B cell (primary cell): ENCODE data around the gene IMPDH2. TPM values are rescaled to one million over a fixed set of nuclear protein-coding genes. Genes with fewer than 3 reads are reported as not detected.

ENCODE experiments used
- ATAC-seq: fragments of 200-7000 bp; cut with Tn5 transposase; one replicate; pipeline ENCODE4 v1.10.0; 2021; ENCODE audit warnings: low read depth, mild to moderate bottlenecking, moderate number of reproducible peaks, moderate library complexity
- CTCF ChIA-PET: fragments of 350-600 bp; sonication (Branson Sonifier 250); formaldehyde crosslinking; loops from one replicate; lab custom pipeline; 2021; ENCODE audit warnings: antibody characterized with exemption, inconsistent platforms; lab: Charles Lee
- POLR2A ChIA-PET: fragments of 350-600 bp; sonication (Branson Sonifier 250); formaldehyde crosslinking; loops from one replicate; lab custom pipeline; 2021; ENCODE audit warnings: antibody characterized with exemption; lab: Charles Lee
- DNase-seq: peaks from one replicate; pipeline ENCODE4 v3.0.0; 2013
- H2AFZ ChIP-seq: 2 replicates; pipeline ENCODE4 v1.6.1; 2012; ENCODE audit warnings: mild to moderate bottlenecking, low read depth, low read length; ENCODE audit not compliant: insufficient read depth, poor library complexity, severe bottlenecking
- H3K27ac ChIP-seq, 2 donors: 1 replicate in 1 of 2; 2 replicates in 1 of 2; pipeline ENCODE4 v1.5.1; 2012 to 2013; ENCODE audit warnings: low read length in 2 of 2, mild to moderate bottlenecking in 2 of 2, moderate library complexity in 1 of 2
- H3K27me3 ChIP-seq, 4 experiments: fragments of 200-600 bp in 1 of 4; sonication (generic) in 1 of 4; replicated peaks in 1 of 4; 1 replicate in 2 of 4; 2 replicates in 2 of 4; pipeline versions ENCODE4 v1.6.1 to v1.7.0; 2013 to 2016; ENCODE audit warnings: low read length in 3 of 4, mild to moderate bottlenecking in 2 of 4, mixed read lengths in 1 of 4, moderate library complexity in 1 of 4; ENCODE audit not compliant: insufficient read depth in 4 of 4, control insufficient read depth in 3 of 4; ENCODE audit errors: control extremely low read depth in 1 of 4
- H3K36me3 ChIP-seq, 2 experiments: replicated peaks in 1 of 2; 1 replicate in 1 of 2; 2 replicates in 1 of 2; pipeline versions ENCODE4 v1.6.1 to v1.7.1; 2013; ENCODE audit warnings: low read length in 1 of 2; ENCODE audit not compliant: insufficient read depth in 2 of 2, control insufficient read depth in 1 of 2; ENCODE audit errors: control extremely low read depth in 1 of 2, extremely low read depth in 1 of 2
- H3K4me1 ChIP-seq, 2 donors: fragments of 200-600 bp in 1 of 2; sonication (generic) in 1 of 2; 1 replicate in 1 of 2; 2 replicates in 1 of 2; pipeline versions ENCODE4 v1.5.1 to v1.6.1; 2013 to 2017; ENCODE audit warnings: low read length in 2 of 2; ENCODE audit not compliant: control insufficient read depth in 2 of 2, insufficient read depth in 2 of 2
- H3K4me2 ChIP-seq: replicated peaks from 2 replicates; pipeline ENCODE3; 2012; ENCODE audit warnings: mild to moderate bottlenecking, low read depth, low read length; ENCODE audit not compliant: poor library complexity, severe bottlenecking
- H3K4me3 ChIP-seq, 5 experiments: fragments of 200-600 bp in 1 of 5; sonication (generic) in 1 of 5; 1 replicate in 3 of 5; 2 replicates in 2 of 5; pipeline versions ENCODE4 v1.5.1 to v1.7.0; 2011 to 2016; ENCODE audit warnings: low read length in 4 of 5, mild to moderate bottlenecking in 4 of 5, low read depth in 2 of 5, control low read depth in 1 of 5, moderate library complexity in 1 of 5; ENCODE audit not compliant: insufficient read depth in 1 of 5; ENCODE audit errors: control extremely low read depth in 1 of 5, extremely low read depth in 1 of 5
- H3K79me2 ChIP-seq: fragments of 200-600 bp; sonication (generic); one replicate; pipeline ENCODE4 v1.6.0; 2016; ENCODE audit warnings: low read length; ENCODE audit not compliant: control insufficient read depth, insufficient read depth
- H3K9ac ChIP-seq: fragments of 200-600 bp; sonication (generic); 2 replicates; pipeline ENCODE4 v1.6.1; 2017; ENCODE audit warnings: mild to moderate bottlenecking, low read length, moderate library complexity
- H3K9me3 ChIP-seq, 3 donors: one replicate each; pipeline versions ENCODE4 v1.6.1 to v1.7.1; 2013; ENCODE audit warnings: low read length in 2 of 3; ENCODE audit not compliant: control insufficient read depth in 2 of 3, insufficient read depth in 1 of 3; ENCODE audit errors: control extremely low read depth in 1 of 3
- H4K20me1 ChIP-seq: 2 replicates; pipeline ENCODE4 v1.6.0; 2012; ENCODE audit warnings: mild to moderate bottlenecking, low read length; ENCODE audit not compliant: insufficient read depth, control insufficient read depth, poor library complexity, severe bottlenecking
- H3K27ac Mint-ChIP-seq: one replicate; pipeline ENCODE4 v1.8.0; 2021; ENCODE audit warnings: mixed read lengths
- H3K27me3 Mint-ChIP-seq: one replicate; pipeline ENCODE4 v1.8.0; 2021; ENCODE audit warnings: mixed read lengths
- H3K4me1 Mint-ChIP-seq: one replicate; pipeline ENCODE4 v1.8.0; 2021; ENCODE audit warnings: mixed read lengths
- H3K4me3 Mint-ChIP-seq: one replicate; pipeline ENCODE4 v1.8.0; 2021; ENCODE audit warnings: mixed read lengths
- H3K9me3 Mint-ChIP-seq: one replicate; pipeline ENCODE4 v1.8.0; 2022; ENCODE audit warnings: mixed read lengths; ENCODE audit not compliant: insufficient read depth
- EZH2 ChIP-seq: IDR thresholded peaks from 2 replicates; pipeline ENCODE4 v1.6.1; 2012; ENCODE audit warnings: borderline replicate concordance, low read depth, mild to moderate bottlenecking, moderate library complexity, low read length; ENCODE audit not compliant: insufficient read depth, poor library complexity, severe bottlenecking
- WGBS: methylation state at CpG from one replicate; pipeline ENCODE4 v1.1.5; 2013; ENCODE audit warnings: missing lambda C conversion rate; ENCODE audit not compliant: insufficient coverage; 5-methylcytosine and 5-hydroxymethylcytosine counted together
- intact Hi-C: fragments of 100-400 bp; cut with micrococcal nuclease; formaldehyde crosslinking; loops from one replicate; pipeline ENCODE4 v1.10.0; 2022
- polyA plus RNA-seq: library from polyadenylated mRNA; depleted of rRNA; stranded (reverse); fragments of >200 nt; gene quantifications from 2 replicates; pipeline ENCODE4 v1.2.3, GENCODE V29; 2012
- total RNA-seq, 2 donors: library from RNA; stranded (reverse); fragments of 120-200 nt in 1 of 2; gene quantifications; 1 replicate in 1 of 2; 2 replicates in 1 of 2; pipeline versions ENCODE4 v1.2.3 to v1.2.4, GENCODE V29; 2013 to 2022
- TF ChIP-seq, protein P1 (sequence below): fragments of 200-600 bp; IDR thresholded peaks from one replicate; pipeline ENCODE4 v1.8.0; 2022; ENCODE audit warnings: antibody characterized with exemption, mild to moderate bottlenecking

Gene IMPDH2
- total and polyA plus RNA-seq, 2 donors (not counting 1 experiment from before 2014, with no cell fraction given), result 171 to 193 TPM

DNA sequence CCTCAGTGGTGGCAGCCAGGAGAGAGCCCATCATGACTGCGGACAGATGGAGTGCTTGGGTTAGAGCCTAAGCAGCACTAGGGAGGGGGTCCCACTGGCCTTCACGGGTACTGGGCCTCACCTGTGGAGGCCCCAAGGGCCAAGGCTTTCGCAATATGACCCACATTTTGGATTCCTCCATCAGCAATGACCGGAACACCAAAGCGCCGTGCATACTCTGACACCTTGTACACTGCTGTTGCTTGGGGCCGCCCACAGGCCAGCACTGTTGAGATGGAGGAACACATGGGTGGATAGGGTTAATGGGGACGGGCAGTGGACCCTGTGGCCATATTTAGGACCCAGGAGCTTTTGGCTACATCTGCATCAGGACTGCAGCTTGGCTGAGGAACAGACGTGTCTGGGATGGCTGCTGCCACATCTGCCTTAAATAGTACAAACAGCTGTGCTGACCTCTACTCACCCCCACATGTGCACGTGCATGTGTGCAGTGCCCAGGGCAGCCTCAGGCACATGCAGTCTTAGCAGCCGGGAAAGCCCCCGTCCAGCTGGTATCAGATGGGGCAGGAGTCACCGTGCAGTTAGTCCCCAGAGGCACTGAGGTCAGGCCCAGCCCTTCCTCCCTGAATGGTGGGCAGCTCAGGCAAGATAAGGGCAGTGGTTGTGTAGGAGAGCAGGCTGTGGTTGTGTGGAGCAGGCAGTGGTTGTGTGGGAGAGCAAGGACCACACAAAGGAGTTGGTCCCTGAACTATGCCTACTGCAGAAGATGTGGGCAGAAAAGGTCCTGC lies 4.0 kb downstream of the IMPDH2 start:
- peak overlapping the region; percentile 27 for H3K4me2 ChIP-seq
- peaks cover 68% of the 10 kb centered on the region for H3K4me1 Mint-ChIP-seq

More for the DNA sequence above, 4.0 kb downstream of the IMPDH2 start:
- H3K4me3 ChIP-seq, result no peak overlapping the region
- WGBS, result 63% methylated on average over 9 of the region's 13 CpGs
- no peak overlapping the region for H2AFZ ChIP-seq
- H3K27me3 Mint-ChIP-seq, result no peaks in the 10 kb centered on the region
- peaks cover 51% of the 10 kb centered on the region for H3K79me2 ChIP-seq
- peak overlapping the region; percentile 92 for H3K27ac Mint-ChIP-seq
- peak overlapping the region; percentile 54 for H3K4me3 Mint-ChIP-seq
- CTCF ChIA-PET, result interaction anchor here (4.3 kb wide), 1 partner anchor 37 kb away, joined by 21 read pairs; the partner anchor contains the start of gene P4HTM
- peaks cover 27 to 58% of the 10 kb centered on the region in 2 donors for H3K4me1 ChIP-seq
- POLR2A ChIA-PET, result interaction anchor here (1.2 to 1.8 kb wide), 3 partner anchors 7 to 68 kb away, joined by 3 to 7 read pairs (median 4); partner anchors contain the start of genes DALRD3, QRICH1 and WDR6
- no peaks in the 10 kb centered on the region for H4K20me1 ChIP-seq
- peaks cover 0 to 39% of the 10 kb centered on the region in 2 experiments for H3K36me3 ChIP-seq
- H3K27me3 ChIP-seq, result no peaks in the 10 kb centered on the region
- peak; percentile 50 for DNase-seq
- H3K9me3 ChIP-seq, result no peaks in the 10 kb centered on the region
- H3K27ac ChIP-seq, result no peak overlapping the region
- TF ChIP-seq EZH2, result no peak
- TF ChIP-seq, protein P1, sequence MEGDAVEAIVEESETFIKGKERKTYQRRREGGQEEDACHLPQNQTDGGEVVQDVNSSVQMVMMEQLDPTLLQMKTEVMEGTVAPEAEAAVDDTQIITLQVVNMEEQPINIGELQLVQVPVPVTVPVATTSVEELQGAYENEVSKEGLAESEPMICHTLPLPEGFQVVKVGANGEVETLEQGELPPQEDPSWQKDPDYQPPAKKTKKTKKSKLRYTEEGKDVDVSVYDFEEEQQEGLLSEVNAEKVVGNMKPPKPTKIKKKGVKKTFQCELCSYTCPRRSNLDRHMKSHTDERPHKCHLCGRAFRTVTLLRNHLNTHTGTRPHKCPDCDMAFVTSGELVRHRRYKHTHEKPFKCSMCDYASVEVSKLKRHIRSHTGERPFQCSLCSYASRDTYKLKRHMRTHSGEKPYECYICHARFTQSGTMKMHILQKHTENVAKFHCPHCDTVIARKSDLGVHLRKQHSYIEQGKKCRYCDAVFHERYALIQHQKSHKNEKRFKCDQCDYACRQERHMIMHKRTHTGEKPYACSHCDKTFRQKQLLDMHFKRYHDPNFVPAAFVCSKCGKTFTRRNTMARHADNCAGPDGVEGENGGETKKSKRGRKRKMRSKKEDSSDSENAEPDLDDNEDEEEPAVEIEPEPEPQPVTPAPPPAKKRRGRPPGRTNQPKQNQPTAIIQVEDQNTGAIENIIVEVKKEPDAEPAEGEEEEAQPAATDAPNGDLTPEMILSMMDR, result no peak
- no peaks in the 10 kb centered on the region for H3K9me3 Mint-ChIP-seq
- H3K9ac ChIP-seq, result no peak overlapping the region
- peak; percentile 2 for ATAC-seq
- intact Hi-C loops, result loop anchor here (5.0 to 10.0 kb wide), 3 partner anchors 310 to 783 kb away; partner anchors contain the start of genes IP6K2, USP4 and ZNF589
